Adipocyte (in vitro differentiated cells): Measurements from ENCODE around the gene B2M.
"Not testable (repeated sequence)": the region's sequence is repeated elsewhere in the genome, so short reads cannot be mapped to it uniquely, and the experiment has no call there.

Source experiments
- DNase-seq: peaks from one replicate; pipeline ENCODE4 v3.0.0-alpha.2; 2015; ENCODE audit warnings: low read depth
- H3K27me3 ChIP-seq: replicated peaks from 2 replicates; pipeline ENCODE4 v1.7.0; 2013; ENCODE audit warnings: mild to moderate bottlenecking, low read length, moderate library complexity; ENCODE audit not compliant: control insufficient read depth, insufficient read depth
- H3K36me3 ChIP-seq: 2 replicates; pipeline ENCODE4 v1.7.0; 2013; ENCODE audit warnings: low read length, mild to moderate bottlenecking, moderate library complexity; ENCODE audit not compliant: control insufficient read depth, insufficient read depth, severe bottlenecking
- H3K4me1 ChIP-seq: 2 replicates; pipeline ENCODE4 v1.7.0; 2013; ENCODE audit warnings: mild to moderate bottlenecking, low read length, moderate library complexity; ENCODE audit not compliant: control insufficient read depth, insufficient read depth
- H3K4me3 ChIP-seq: 2 replicates; pipeline ENCODE4 v1.7.0; 2013; ENCODE audit warnings: mild to moderate bottlenecking, low read length, moderate library complexity
- H3K9ac ChIP-seq: 2 replicates; pipeline ENCODE4 v1.7.0; 2013; ENCODE audit warnings: mild to moderate bottlenecking, low read length, moderate library complexity
- H3K9me3 ChIP-seq: 2 replicates; pipeline ENCODE4 v1.7.0; 2013; ENCODE audit warnings: mild to moderate bottlenecking, low read length, moderate library complexity; ENCODE audit not compliant: control insufficient read depth

The B2M gene

DNA sequence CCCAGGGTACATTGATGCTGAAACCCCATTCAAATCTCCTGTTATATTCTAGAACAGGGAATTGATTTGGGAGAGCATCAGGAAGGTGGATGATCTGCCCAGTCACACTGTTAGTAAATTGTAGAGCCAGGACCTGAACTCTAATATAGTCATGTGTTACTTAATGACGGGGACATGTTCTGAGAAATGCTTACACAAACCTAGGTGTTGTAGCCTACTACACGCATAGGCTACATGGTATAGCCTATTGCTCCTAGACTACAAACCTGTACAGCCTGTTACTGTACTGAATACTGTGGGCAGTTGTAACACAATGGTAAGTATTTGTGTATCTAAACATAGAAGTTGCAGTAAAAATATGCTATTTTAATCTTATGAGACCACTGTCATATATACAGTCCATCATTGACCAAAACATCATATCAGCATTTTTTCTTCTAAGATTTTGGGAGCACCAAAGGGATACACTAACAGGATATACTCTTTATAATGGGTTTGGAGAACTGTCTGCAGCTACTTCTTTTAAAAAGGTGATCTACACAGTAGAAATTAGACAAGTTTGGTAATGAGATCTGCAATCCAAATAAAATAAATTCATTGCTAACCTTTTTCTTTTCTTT is 5.8 kb downstream of the B2M start:
- Histone ChIP-seq H3K4me1 (peaks cover 14% of the 10 kb centered on the region), H3K36me3 (peaks cover 51% of the 10 kb centered on the region), H3K4me3 (no peak overlapping the region), H3K27me3 (no peaks in the 10 kb centered on the region), H3K9ac (no peak overlapping the region), H3K9me3 (no peaks in the 10 kb centered on the region)
- DNase-seq, result no peak

- Histone ChIP-seq H3K9me3 (no peaks in the 10 kb centered on the region), H3K4me3 (no peak overlapping the region), H3K36me3 (peaks cover 51% of the 10 kb centered on the region), H3K27me3 (no peaks in the 10 kb centered on the region), H3K9ac (no peak overlapping the region), H3K4me1 (peaks cover 14% of the 10 kb centered on the region)
- DNase-seq, result no peak
Observed at GRCh38 chr15:44718180-44718926, 7.0 kb downstream of the B2M start.

DNA sequence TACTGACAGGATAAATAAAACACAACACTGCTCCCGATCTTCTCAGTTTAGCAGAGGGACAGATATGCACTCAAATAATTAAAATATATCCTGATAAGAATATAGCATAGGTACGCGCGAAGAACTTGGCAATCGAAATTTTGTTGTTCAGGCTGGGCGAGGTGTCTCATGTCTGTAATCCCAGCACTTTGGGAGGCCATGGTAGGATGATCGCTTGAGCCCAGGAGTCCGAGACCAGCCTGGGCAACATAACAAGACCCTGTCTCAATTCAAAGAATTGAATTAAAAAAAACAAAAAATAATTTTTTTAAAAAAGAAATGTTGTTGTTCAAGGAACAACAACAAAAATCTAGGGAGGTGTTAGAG is 7.6 kb downstream of the B2M start:
- DNase-seq, result no peak
- Histone ChIP-seq H3K9me3 (no peaks in the 10 kb centered on the region), H3K36me3 (peaks cover 51% of the 10 kb centered on the region), H3K9ac (no peak overlapping the region), H3K4me3 (no peak overlapping the region), H3K4me1 (peaks cover 13% of the 10 kb centered on the region), H3K27me3 (no peaks in the 10 kb centered on the region)

DNA sequence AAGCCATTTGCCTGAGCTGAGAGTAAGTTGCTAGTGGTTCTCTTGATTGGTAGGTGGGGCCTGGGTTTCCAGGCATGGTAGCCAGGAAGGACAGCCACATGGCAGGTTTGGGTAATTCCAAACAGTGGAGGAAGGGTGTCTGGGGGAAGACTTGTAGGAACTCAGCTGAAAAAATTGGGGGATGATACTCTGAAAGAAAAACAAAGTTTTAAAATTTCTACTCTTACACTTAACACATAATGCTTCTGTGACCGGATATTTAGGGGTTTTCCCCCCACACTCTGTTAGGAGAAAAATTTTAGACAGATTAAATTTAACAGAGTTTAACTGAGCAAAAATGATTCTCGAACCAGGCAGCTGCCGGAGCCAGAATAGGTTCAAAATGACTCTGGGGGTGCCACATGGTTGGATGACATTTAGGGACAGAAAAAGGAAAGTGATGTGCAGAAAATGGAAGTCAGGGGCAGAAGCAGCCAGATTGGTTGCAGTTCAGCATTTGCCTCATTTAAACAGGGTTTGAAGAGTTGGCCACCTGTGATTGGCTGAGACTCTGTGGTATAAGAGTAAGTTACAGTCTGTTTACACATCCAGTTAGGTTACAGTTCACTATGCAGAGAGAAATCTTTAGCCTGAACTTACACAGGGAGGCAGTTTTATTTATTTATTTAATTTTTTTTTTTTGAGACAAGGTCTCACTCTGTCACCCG is 8.1 kb downstream of the B2M start:
- H3K4me1 ChIP-seq, result peaks cover 9% of the 10 kb centered on the region
- no peaks in the 10 kb centered on the region for H3K9me3 ChIP-seq
- H3K27me3 ChIP-seq, result no peaks in the 10 kb centered on the region
- H3K9ac ChIP-seq, result no peak overlapping the region
- no peak for DNase-seq
- peaks cover 48% of the 10 kb centered on the region for H3K36me3 ChIP-seq
- H3K4me3 ChIP-seq, result no peak overlapping the region

- not testable (repeated sequence) for H3K4me1 ChIP-seq, H3K27me3 ChIP-seq, H3K9ac ChIP-seq, DNase-seq, H3K9me3 ChIP-seq, H3K4me3 ChIP-seq
- H3K36me3 ChIP-seq, result peaks cover 47% of the 10 kb centered on the region
Observed at GRCh38 chr15:44720000-44720435, 8.7 kb downstream of the B2M start.

GRCh38 chr15:44720460-44721176 is 9.3 kb downstream of the B2M start:
- DNase-seq, result no peak
- H3K9me3 ChIP-seq, result no peaks in the 10 kb centered on the region
- H3K9ac ChIP-seq, result no peak overlapping the region
- no peaks in the 10 kb centered on the region for H3K27me3 ChIP-seq
- H3K4me3 ChIP-seq, result no peak overlapping the region
- H3K36me3 ChIP-seq, result peaks cover 41% of the 10 kb centered on the region
- peaks cover 9% of the 10 kb centered on the region for H3K4me1 ChIP-seq

- Histone ChIP-seq H3K4me1 (peaks cover 20% of the 10 kb centered on the region), H3K4me3 (no peak overlapping the region), H3K9ac (no peak overlapping the region), H3K9me3 (no peaks in the 10 kb centered on the region), H3K27me3 (no peaks in the 10 kb centered on the region), H3K36me3 (peaks cover 27% of the 10 kb centered on the region)
- no peak for DNase-seq
Observed at GRCh38 chr15:44722011-44722410, 10.7 kb downstream of the B2M start.

DNA sequence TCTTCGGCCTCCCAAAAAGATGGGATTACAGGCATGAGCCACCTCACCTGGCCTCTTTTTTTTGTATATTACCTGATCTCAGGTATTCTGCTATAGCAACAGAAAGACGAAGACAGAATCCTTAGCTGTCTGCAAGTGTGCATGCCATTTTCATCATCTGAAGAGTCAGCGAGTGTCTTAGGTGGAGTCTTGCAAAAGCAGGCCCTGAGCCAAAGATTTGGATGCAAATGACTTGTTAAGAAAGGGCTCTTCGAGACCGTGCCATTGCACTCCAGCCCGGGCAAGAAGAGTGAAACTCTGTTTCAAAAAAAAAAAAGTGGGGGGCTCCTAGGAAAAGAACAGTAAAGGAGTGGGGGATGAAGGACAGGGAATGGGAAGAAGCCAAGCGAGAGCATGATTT is 14.8 kb downstream of the B2M start:
- Histone ChIP-seq H3K36me3 (no peaks in the 10 kb centered on the region), H3K4me3 (peak overlapping the region; percentile 60), H3K9me3 (no peaks in the 10 kb centered on the region), H3K27me3 (no peaks in the 10 kb centered on the region), H3K4me1 (peaks cover 37% of the 10 kb centered on the region), H3K9ac (peak overlapping the region; percentile 62)
- no peak for DNase-seq

- peak overlapping the region; percentile 60 for H3K4me3 ChIP-seq
- H3K27me3 ChIP-seq, result no peaks in the 10 kb centered on the region
- peak; percentile 83 for DNase-seq
- peaks cover 43% of the 10 kb centered on the region for H3K4me1 ChIP-seq
- H3K9me3 ChIP-seq, result no peaks in the 10 kb centered on the region
- peaks cover 5% of the 10 kb centered on the region for H3K36me3 ChIP-seq
- H3K9ac ChIP-seq, result peak overlapping the region; percentile 62
Observed at GRCh38 chr15:44726568-44727484, 15.5 kb downstream of the B2M start.

- H3K9me3 ChIP-seq, result no peaks in the 10 kb centered on the region
- DNase-seq, result no peak
- peak overlapping the region; percentile 99 for H3K9ac ChIP-seq
- H3K36me3 ChIP-seq, result peaks cover 10% of the 10 kb centered on the region
- peaks cover 43% of the 10 kb centered on the region for H3K4me1 ChIP-seq
- H3K4me3 ChIP-seq, result no peak overlapping the region
- H3K27me3 ChIP-seq, result no peaks in the 10 kb centered on the region
Observed at GRCh38 chr15:44727485-44728231, 16.3 kb downstream of the B2M start.
